Measurements from ENCODE around the gene TRIAP1.

TRIAP1 gene

GRCh38 chr12:120416490-120417216 is 29.5 kb downstream of the TRIAP1 start:
- DNase-seq: no peak
- TF ChIP-seq, protein P1, sequence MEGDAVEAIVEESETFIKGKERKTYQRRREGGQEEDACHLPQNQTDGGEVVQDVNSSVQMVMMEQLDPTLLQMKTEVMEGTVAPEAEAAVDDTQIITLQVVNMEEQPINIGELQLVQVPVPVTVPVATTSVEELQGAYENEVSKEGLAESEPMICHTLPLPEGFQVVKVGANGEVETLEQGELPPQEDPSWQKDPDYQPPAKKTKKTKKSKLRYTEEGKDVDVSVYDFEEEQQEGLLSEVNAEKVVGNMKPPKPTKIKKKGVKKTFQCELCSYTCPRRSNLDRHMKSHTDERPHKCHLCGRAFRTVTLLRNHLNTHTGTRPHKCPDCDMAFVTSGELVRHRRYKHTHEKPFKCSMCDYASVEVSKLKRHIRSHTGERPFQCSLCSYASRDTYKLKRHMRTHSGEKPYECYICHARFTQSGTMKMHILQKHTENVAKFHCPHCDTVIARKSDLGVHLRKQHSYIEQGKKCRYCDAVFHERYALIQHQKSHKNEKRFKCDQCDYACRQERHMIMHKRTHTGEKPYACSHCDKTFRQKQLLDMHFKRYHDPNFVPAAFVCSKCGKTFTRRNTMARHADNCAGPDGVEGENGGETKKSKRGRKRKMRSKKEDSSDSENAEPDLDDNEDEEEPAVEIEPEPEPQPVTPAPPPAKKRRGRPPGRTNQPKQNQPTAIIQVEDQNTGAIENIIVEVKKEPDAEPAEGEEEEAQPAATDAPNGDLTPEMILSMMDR (IDR thresholded peaks at IDR 0.05; ENCODE audit: low read depth, low read length): no peak
- no peaks in the 10 kb centered on the region for H3K27me3 ChIP-seq (ENCODE audit: insufficient read depth, low read depth, severe bottlenecking)
- H3K27ac ChIP-seq: no peak overlapping the region
- no peaks in the 10 kb centered on the region for H3K36me3 ChIP-seq
- no peaks in the 10 kb centered on the region for H3K9me3 ChIP-seq (ENCODE audit: severe bottlenecking)
- H3K4me3 ChIP-seq (ENCODE audit: low read depth, low read length): no peak overlapping the region

GRCh38 chr12:120413901-120414695 is 32.1 kb downstream of the TRIAP1 start:
- no peaks in the 10 kb centered on the region for H3K27me3 ChIP-seq (ENCODE audit: insufficient read depth, low read depth, severe bottlenecking)
- H3K36me3 ChIP-seq: no peaks in the 10 kb centered on the region
- H3K27ac ChIP-seq: no peak overlapping the region
- H3K9me3 ChIP-seq (ENCODE audit: severe bottlenecking): no peaks in the 10 kb centered on the region
- DNase-seq: no peak
- H3K4me3 ChIP-seq (ENCODE audit: low read depth, low read length): no peak overlapping the region
- TF ChIP-seq, protein P1 (IDR thresholded peaks at IDR 0.05; ENCODE audit: low read depth, low read length): no peak

DNA sequence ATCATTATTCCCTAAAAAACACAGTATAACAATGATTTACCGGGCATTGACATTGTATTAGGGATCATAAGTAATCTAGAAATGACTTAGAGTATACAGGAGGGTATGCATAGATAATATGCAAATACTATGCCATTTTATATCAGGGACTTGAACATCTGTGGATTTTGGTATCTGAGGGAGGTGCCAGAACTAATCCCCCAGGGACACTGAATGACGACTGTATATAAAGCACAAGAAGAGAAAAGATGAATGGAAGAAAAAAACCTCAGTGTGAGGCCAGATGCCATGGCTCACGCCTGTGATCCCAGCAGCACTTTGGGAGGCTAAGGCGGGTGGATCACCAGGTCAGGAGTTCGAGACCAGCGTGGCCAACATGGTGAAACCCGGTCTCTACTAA is 33.8 kb downstream of the TRIAP1 start:
- Histone ChIP-seq H3K4me3 (ENCODE audit: low read depth, low read length) (no peak overlapping the region), H3K36me3 (no peaks in the 10 kb centered on the region), H3K9me3 (ENCODE audit: severe bottlenecking) (no peaks in the 10 kb centered on the region), H3K27ac (no peak overlapping the region), H3K27me3 (ENCODE audit: insufficient read depth, low read depth, severe bottlenecking) (no peaks in the 10 kb centered on the region)
- no peak for DNase-seq
- TF ChIP-seq, protein P1 (IDR thresholded peaks at IDR 0.05; ENCODE audit: low read depth, low read length): no peak

- Histone ChIP-seq H3K9me3 (ENCODE audit: severe bottlenecking) (no peaks in the 10 kb centered on the region), H3K4me3 (ENCODE audit: low read depth, low read length) (no peak overlapping the region), H3K27ac (no peak overlapping the region), H3K36me3 (no peaks in the 10 kb centered on the region), H3K27me3 (ENCODE audit: insufficient read depth, low read depth, severe bottlenecking) (no peaks in the 10 kb centered on the region)
- TF ChIP-seq, protein P1 (IDR thresholded peaks at IDR 0.05; ENCODE audit: low read depth, low read length): no peak
- DNase-seq: no peak
Measured at GRCh38 chr12:120408771-120409170, 37.4 kb downstream of the TRIAP1 start.

DNA sequence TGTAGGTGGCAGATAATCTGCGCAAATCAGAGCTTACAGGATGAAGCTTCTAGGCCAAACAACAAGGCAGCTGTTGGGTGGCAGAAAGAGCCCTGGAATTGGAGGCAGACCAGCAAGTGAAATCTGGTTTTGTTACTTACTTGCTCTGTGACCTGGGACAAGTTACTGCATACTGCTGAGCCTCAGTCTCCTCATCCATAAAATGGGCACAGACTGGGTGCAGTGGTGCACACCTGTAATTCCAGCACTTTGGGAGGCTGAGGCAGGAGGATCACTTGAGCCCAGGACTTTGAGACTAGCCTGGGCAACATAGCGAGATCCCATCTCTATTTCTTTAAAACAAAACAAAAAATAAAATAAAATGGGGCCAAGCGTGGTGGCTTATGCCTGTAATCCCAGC is 39.6 kb downstream of the TRIAP1 start:
- DNase-seq: no peak
- H3K36me3 ChIP-seq: no peaks in the 10 kb centered on the region
- no peaks in the 10 kb centered on the region for H3K9me3 ChIP-seq (ENCODE audit: severe bottlenecking)
- no peak overlapping the region for H3K4me3 ChIP-seq (ENCODE audit: low read depth, low read length)
- TF ChIP-seq, protein P1 (IDR thresholded peaks at IDR 0.05; ENCODE audit: low read depth, low read length): no peak
- H3K27ac ChIP-seq: no peak overlapping the region
- H3K27me3 ChIP-seq (ENCODE audit: insufficient read depth, low read depth, severe bottlenecking): no peaks in the 10 kb centered on the region

Data from WERI-Rb-1 (cell line).